Measurements from ENCODE around the gene STK32B.

Gene STK32B

GRCh38 chr4:5365071-5366008, 314.1 kb downstream of the STK32B start:
- peak; percentile 3 for DNase-seq (ENCODE audit: low read depth)

GRCh38 chr4:5366009-5366386, 314.7 kb downstream of the STK32B start:
- DNase-seq (ENCODE audit: low read depth): no peak

GRCh38 chr4:5366421-5366820, 315.1 kb downstream of the STK32B start:
- no peak for DNase-seq (ENCODE audit: low read depth)

DNA sequence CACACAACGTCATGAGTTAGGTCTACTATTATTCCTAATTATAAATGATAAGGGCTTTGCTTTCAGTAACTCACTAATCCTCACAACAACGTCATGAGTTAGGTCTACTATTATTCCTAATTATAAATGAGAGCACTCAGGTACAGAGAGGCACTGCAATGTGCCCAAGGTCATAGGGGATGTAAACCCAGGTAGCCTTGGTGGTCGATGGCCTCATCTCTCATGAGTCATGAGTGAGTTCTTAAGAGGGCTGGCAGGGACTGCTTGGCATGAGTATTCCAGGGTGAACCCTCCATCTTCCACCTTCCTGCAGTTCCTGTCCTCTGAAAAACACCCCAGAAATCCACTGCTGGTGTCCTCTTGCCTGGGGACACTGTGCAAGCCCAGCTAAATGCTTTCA, 317.1 kb downstream of the STK32B start:
- no peak for DNase-seq (ENCODE audit: low read depth)

DNA sequence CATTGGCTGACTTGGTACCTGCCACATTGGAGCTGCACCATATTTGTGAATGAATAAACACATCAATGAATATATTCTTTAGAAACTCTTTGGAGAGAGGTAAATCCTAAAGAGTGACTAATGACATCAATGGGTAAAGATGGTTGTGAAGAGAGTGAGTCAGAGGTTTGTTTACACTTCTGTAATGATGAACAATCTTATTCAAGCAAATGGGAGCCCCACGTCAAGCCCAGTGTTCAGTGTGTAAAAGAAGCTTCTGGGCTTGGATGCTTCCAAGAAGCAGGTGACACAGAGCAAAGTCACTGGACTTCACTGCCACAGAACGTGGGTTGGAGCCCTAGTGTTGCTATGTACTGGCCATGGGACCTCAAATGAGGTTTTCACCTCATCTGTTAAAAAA, 319.0 kb downstream of the STK32B start:
- DNase-seq (ENCODE audit: low read depth): no peak

DNA sequence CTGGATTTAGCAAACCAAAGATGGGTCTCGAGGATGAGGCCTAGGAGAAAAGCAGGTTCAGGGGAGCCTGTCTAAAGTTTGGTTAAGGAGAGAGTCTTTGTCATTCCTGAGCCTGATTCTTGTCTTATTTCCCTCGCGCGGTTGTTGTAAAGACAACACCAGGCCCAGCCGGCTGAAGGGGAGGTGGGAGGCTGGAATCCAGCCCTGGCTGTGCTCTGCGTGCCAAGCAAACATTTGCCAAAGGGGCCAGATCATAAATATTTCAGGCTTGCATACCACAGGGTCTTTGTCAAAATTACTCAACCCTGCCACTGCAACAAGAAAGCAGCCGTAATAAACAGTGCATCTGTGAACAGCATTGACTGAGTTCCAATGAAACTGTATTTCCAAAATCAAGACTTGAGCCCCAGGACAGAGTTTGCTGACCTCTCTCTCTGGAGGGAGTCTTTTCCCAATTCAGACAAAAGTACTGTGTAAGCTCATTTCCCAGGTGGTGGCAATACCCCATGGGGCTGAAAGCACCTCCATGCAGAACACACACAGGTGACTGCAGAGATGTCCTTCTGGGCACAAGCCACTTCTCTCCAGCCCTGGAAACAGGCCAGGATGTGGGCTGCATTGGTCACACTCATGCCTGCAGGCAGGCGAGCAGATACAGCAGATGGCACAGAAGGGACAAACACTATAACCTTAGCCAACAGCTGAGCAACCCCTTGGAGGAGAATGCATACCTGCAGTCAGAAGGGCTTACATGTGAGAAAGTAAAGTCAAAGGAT, 320.3 kb downstream of the STK32B start:
- no peak for DNase-seq (ENCODE audit: low read depth)

- no peak for DNase-seq (ENCODE audit: low read depth)
Measured at GRCh38 chr4:5372198-5372597, 320.9 kb downstream of the STK32B start.

GRCh38 chr4:5373327-5373726, 322.0 kb downstream of the STK32B start:
- DNase-seq (ENCODE audit: low read depth): no peak

DNA sequence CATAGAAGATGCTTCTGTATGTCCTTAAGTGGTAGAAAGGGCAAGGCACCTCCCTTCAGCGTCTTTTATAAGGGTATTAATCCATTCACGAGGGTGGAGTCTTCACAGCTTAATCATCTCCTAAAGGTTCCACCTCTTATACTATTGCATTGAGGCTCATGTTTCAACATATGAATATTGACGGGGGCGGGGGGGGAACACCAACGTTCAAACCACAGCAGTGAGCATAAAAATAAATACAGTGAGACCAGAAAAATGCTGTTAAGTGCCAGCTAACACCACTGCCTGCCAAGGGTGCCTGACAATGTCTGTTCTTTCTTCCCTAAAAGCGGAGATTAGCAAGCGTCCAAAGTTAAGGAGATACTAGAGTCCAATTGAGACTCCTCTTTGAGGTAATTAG, 323.3 kb downstream of the STK32B start:
- no peak for DNase-seq (ENCODE audit: low read depth)

- no peak for DNase-seq (ENCODE audit: low read depth)
Measured at GRCh38 chr4:5374994-5375393, 323.7 kb downstream of the STK32B start.

DNA sequence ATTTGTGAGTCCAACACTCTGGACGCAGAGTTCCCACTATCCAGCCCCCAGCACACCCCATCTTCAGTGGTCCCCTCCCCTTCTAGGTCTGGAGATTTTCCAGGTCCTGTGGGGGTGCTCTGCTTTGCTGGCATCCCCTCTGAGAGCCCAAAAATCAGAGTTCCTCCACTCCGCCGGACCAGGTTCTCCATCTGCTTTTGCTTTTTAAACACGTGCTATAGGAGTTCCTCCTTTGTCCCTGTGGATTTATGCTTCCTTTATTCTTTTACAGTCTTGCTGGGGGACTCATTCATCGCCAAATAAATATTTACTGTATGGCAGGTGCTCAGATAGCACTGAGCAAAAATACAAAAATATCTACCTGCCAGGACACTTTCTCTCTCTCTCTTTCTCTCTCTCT, 324.7 kb downstream of the STK32B start:
- no peak for DNase-seq (ENCODE audit: low read depth)

- DNase-seq (ENCODE audit: low read depth): no peak
Measured at GRCh38 chr4:5378002-5378401, 326.7 kb downstream of the STK32B start.

DNA sequence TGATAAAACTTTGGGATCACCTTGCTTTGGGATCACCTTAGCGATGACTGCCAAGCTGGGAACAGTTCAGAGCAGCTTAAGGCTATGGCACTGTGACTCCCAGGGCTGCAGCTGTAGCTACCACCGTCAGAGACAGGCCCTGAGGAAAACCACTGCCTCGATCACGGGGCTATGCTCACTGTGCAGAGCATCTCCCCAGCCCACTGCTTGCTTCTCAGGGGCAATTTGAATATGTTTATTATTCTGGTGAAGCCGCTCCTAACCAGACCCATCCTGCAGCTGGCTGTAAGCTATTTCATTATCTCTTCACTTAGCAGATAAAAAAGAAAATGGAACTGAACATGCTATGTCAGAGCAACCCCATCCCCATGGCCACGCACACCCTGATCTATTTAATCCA, 328.6 kb downstream of the STK32B start:
- no peak for DNase-seq (ENCODE audit: low read depth)

GRCh38 chr4:5381961-5382441, 330.7 kb downstream of the STK32B start:
- peak; percentile 16 for DNase-seq (ENCODE audit: low read depth)

- DNase-seq (ENCODE audit: low read depth): no peak
Measured at GRCh38 chr4:5383191-5383980, 332.1 kb downstream of the STK32B start.

GRCh38 chr4:5385741-5386311, 334.5 kb downstream of the STK32B start:
- DNase-seq (ENCODE audit: low read depth): no peak

- DNase-seq (ENCODE audit: low read depth): no peak
Measured at GRCh38 chr4:5386921-5387320, 335.6 kb downstream of the STK32B start.

DNA sequence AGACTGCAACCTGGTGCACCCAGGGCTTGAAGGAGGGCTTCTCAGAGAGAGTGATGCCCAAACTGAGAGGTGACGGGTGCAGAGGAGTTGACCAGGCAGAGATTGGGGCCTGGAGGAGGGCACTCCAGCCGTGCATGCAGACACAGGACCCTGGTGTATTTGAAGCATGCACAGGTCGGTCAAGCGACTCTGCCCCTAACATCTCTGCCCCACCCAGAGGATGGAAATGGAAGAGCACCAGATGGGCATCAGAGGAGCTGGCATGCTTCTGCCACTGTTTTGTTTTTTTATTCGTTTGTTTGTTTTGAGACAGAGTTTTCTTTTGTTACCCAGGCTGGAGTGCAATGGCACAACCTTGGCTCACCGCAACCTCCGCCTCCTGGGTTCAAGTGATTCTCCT, 336.2 kb downstream of the STK32B start:
- no peak for DNase-seq (ENCODE audit: low read depth)

GRCh38 chr4:5389756-5390310, 338.6 kb downstream of the STK32B start:
- no peak for DNase-seq (ENCODE audit: low read depth)

- DNase-seq (ENCODE audit: low read depth): no peak
Measured at GRCh38 chr4:5391492-5391891, 340.2 kb downstream of the STK32B start.

DNA sequence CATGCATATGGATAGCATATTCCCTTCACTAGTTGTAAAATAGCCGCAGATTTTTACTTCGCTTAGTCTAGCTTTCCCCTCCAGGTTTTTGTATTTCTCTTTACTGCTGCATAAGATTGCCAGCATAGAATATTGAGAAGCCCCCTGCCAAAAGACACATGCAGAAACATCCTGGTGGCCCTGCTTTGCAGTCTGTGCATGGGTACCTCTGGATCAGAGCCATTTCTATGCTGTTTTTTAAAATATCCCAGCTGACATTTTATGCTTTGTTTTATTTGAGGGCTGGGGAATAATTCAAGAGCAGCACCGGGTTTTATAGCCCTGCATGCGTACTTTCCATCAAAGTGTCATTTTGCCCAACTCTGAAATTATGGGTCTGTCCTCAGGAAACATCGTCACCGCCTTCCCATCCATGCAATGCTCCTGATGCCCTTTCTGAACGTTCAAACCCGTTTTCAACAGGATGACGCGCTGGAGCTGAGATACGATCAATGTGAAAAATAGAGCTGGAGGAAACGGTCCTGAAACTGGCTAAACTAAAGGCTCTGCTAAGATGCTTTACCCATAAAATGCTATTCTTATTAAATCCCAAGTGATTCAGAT, 342.7 kb downstream of the STK32B start:
- no peak for DNase-seq (ENCODE audit: low read depth)

All from amniotic epithelial cell (primary cell).